IPS-11a (cell line): ENCODE measurements around the gene CD59.
"Not testable (repeated sequence)": the region's sequence is repeated elsewhere in the genome, so short reads cannot be mapped to it uniquely, and the experiment has no call there.

Source experiments
- H3K4me3 ChIP-seq: one replicate; pipeline ENCODE4 v1.5.1; 2013; ENCODE audit warnings: low read depth, low read length, control low read depth

The CD59 gene

GRCh38 chr11:33743291-33743690 is 7.1 kb upstream of the CD59 start:
- H3K4me3 ChIP-seq = no peak overlapping the region

- H3K4me3 ChIP-seq = no peak overlapping the region
Observed at GRCh38 chr11:33742249-33742851, 6.1 kb upstream of the CD59 start.

GRCh38 chr11:33741806-33742205 is 5.6 kb upstream of the CD59 start:
- no peak overlapping the region for H3K4me3 ChIP-seq

- no peak overlapping the region for H3K4me3 ChIP-seq
Observed at GRCh38 chr11:33737362-33737821, 1.2 kb upstream of the CD59 start.

GRCh38 chr11:33735271-33736147 is 714 bp downstream of the CD59 start:
- H3K4me3 ChIP-seq = peak overlapping the region; percentile 40

- peak overlapping the region; percentile 40 for H3K4me3 ChIP-seq
Observed at GRCh38 chr11:33734441-33735270, 1.6 kb downstream of the CD59 start.

- no peak overlapping the region for H3K4me3 ChIP-seq
Observed at GRCh38 chr11:33733980-33734379, 2.2 kb downstream of the CD59 start.

GRCh38 chr11:33731723-33732531 is 4.3 kb downstream of the CD59 start:
- H3K4me3 ChIP-seq = no peak overlapping the region

- H3K4me3 ChIP-seq = no peak overlapping the region
Observed at GRCh38 chr11:33730716-33731115, 5.5 kb downstream of the CD59 start.

GRCh38 chr11:33729072-33729664 is 7.1 kb downstream of the CD59 start:
- not testable (repeated sequence) for H3K4me3 ChIP-seq

- H3K4me3 ChIP-seq = not testable (repeated sequence)
Observed at GRCh38 chr11:33727539-33727938, 8.7 kb downstream of the CD59 start.

GRCh38 chr11:33725496-33725895 is 10.7 kb downstream of the CD59 start:
- H3K4me3 ChIP-seq = no peak overlapping the region

GRCh38 chr11:33724644-33725035 is 11.6 kb downstream of the CD59 start:
- no peak overlapping the region for H3K4me3 ChIP-seq

GRCh38 chr11:33723238-33723881 is 12.9 kb downstream of the CD59 start:
- no peak overlapping the region for H3K4me3 ChIP-seq

GRCh38 chr11:33722590-33723234 is 13.5 kb downstream of the CD59 start:
- no peak overlapping the region for H3K4me3 ChIP-seq

- H3K4me3 ChIP-seq = no peak overlapping the region
Observed at GRCh38 chr11:33721984-33722383, 14.2 kb downstream of the CD59 start.

GRCh38 chr11:33721426-33721825 is 14.8 kb downstream of the CD59 start:
- no peak overlapping the region for H3K4me3 ChIP-seq

- no peak overlapping the region for H3K4me3 ChIP-seq
Observed at GRCh38 chr11:33719587-33719986, 16.6 kb downstream of the CD59 start.

GRCh38 chr11:33718440-33718839 is 17.8 kb downstream of the CD59 start:
- no peak overlapping the region for H3K4me3 ChIP-seq
